Measurements from ENCODE around the gene NFKB1. TPM values are rescaled to one million over a fixed set of nuclear protein-coding genes. Genes with fewer than 3 reads are reported as not detected.

Gene NFKB1
- total RNA-seq, 2 donors from 2014 or later = 57.6 to 61.6 TPM

- DNase-seq = no peak
- TF ChIP-seq CTCF (IDR thresholded peaks at IDR 0.05) = no peak
- Histone ChIP-seq H3K27ac (no peak overlapping the region), H3K36me3 (no peaks in the 10 kb centered on the region), H3K4me1 (peaks cover 2% of the 10 kb centered on the region), H3K9me3 (no peaks in the 10 kb centered on the region), H3K4me3 (no peak overlapping the region), H3K9ac (ENCODE audit: low read depth in 2 of 2, low read length in 2 of 2) (no peak overlapping the region), H3K27me3 (no peaks in the 10 kb centered on the region)
- intact Hi-C loops (cut with DNase I) = loop anchor here (5.0 kb wide), 1 partner anchor 58 kb away; no protein-coding TSS in a partner anchor
Measured at GRCh38 chr4:102504941-102505340, 3.8 kb downstream of the NFKB1 start.

- no peaks in the 10 kb centered on the region for H3K27me3 ChIP-seq
- no peaks in the 10 kb centered on the region for H3K9me3 ChIP-seq
- no peak for DNase-seq
- no peak overlapping the region for H3K4me3 ChIP-seq
- H3K4me1 ChIP-seq = no peaks in the 10 kb centered on the region
- intact Hi-C loops (cut with DNase I) = no loop called here
- H3K9ac ChIP-seq (ENCODE audit: low read depth in 2 of 2, low read length in 2 of 2) = no peak overlapping the region
- H3K36me3 ChIP-seq = no peaks in the 10 kb centered on the region
- no peak for TF ChIP-seq CTCF (IDR thresholded peaks at IDR 0.05)
- no peak overlapping the region for H3K27ac ChIP-seq
Measured at GRCh38 chr4:102505708-102506107, 4.5 kb downstream of the NFKB1 start.

DNA sequence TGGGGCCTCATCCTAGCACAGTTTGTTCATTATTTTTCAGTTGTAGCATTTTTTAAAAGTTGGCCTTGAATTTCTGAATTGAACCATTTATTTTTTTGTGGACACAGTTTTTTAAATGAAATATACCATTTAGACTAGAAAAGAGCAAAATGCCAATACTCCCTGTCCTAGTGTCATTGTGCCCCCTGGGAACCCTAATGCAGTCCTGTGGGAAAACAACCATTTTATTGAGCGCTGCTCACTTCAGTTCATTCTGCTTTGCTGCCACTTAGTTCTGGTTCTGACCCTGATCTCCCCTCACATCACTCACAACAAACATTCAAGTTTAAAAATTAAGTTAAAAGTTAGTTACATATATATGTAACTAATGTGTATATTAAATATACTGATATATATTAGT lies 5.4 kb downstream of the NFKB1 start:
- no peaks in the 10 kb centered on the region for H3K9me3 ChIP-seq
- intact Hi-C loops (cut with DNase I) = no loop called here
- H3K36me3 ChIP-seq = no peaks in the 10 kb centered on the region
- H3K27ac ChIP-seq = no peak overlapping the region
- DNase-seq = no peak
- no peaks in the 10 kb centered on the region for H3K4me1 ChIP-seq
- no peak for TF ChIP-seq CTCF (IDR thresholded peaks at IDR 0.05)
- no peak overlapping the region for H3K9ac ChIP-seq (ENCODE audit: low read depth in 2 of 2, low read length in 2 of 2)
- H3K27me3 ChIP-seq = no peaks in the 10 kb centered on the region
- H3K4me3 ChIP-seq = no peak overlapping the region

DNA sequence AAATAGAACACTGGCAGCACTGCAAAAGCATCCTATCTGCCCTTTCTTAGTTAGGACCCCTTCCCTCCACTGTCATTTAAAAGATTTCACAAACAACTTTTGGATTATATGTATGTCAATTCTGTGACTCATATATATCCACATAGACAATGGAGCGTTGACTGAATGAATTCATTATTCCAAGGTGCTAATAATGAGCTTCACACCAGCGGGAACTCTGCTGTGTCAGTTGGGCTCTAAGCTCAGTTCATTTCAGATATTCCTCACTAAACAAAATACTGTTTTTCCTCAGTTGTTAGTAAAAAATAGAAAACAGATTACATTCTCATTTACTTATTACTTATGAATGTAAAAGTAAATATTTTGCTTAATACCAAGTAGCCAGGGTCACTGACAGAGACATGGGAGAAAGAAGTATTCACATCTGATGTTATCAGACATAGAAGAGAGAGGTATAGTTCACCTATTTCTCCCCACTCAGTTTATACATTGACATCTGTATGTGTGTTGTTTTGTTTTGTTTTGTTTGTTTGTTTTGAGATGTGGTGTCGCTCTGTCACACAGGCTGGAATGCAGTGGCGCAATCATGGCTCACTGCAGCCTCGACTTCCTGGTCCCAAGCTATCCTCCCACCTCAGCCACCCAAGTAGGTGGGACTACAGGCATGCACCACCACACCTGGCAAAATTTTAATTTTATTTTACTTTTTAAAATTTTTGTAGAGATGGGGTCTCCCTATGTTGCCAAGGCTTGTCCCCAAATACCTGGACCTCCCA lies 10.9 kb downstream of the NFKB1 start:
- no peaks in the 10 kb centered on the region for H3K4me1 ChIP-seq
- H3K36me3 ChIP-seq = no peaks in the 10 kb centered on the region
- TF ChIP-seq CTCF (IDR thresholded peaks at IDR 0.05) = no peak
- H3K27ac ChIP-seq = no peak overlapping the region
- no peak for DNase-seq
- H3K9ac ChIP-seq (ENCODE audit: low read depth in 2 of 2, low read length in 2 of 2) = no peak overlapping the region
- no peak overlapping the region for H3K4me3 ChIP-seq
- H3K9me3 ChIP-seq = no peaks in the 10 kb centered on the region
- no peaks in the 10 kb centered on the region for H3K27me3 ChIP-seq
- intact Hi-C loops (cut with DNase I) = no loop called here

DNA sequence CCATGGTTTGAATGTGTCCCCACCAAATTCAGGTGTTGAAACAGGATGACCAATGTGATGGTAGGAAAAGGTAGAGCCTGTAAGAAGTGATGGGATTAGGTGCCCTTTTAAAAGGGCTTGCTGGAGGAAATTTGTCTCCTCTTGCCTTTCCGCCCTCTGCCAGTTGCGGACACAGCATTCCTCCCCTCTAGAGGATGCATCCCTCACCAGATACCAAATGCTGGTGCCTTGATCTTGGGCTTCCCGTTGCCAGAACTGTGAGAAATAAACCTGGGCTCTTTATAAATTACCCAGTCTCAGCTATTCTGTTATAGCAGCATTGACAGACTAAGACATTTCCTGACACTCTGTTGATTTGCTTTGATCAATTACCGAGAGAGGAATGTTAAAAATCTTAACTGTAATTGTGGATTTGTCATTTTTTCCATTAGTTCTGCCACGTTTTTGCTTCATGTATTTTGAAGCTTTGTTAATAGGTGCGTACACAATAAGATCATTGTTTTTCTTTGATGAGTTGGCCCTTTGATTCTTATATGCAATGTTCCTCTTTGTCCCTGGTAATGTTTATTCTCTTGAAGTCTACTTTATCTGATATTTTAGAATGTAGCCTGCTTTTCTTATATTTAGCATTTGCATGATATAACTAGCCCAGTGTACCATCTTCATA lies 13.3 kb downstream of the NFKB1 start:
- H3K4me1 ChIP-seq = no peaks in the 10 kb centered on the region
- H3K27me3 ChIP-seq = no peaks in the 10 kb centered on the region
- no peak overlapping the region for H3K27ac ChIP-seq
- no peak overlapping the region for H3K4me3 ChIP-seq
- intact Hi-C loops (cut with DNase I) = no loop called here
- no peak for TF ChIP-seq CTCF (IDR thresholded peaks at IDR 0.05)
- no peaks in the 10 kb centered on the region for H3K36me3 ChIP-seq
- no peak overlapping the region for H3K9ac ChIP-seq (ENCODE audit: low read depth in 2 of 2, low read length in 2 of 2)
- DNase-seq = no peak
- no peaks in the 10 kb centered on the region for H3K9me3 ChIP-seq
